Upper lobe of left lung (tissue), 6 donors: ENCODE data around the gene KCNH1. TPM values are rescaled to one million over a fixed set of nuclear protein-coding genes. Genes with fewer than 3 reads are reported as not detected.

Source experiments
- ATAC-seq, 2 donors: fragments of 200-7000 bp; cut with Tn5 transposase; one replicate each; pipeline ENCODE4 v1.9.1; 2022; ENCODE audit warnings: mild to moderate bottlenecking in 2 of 2, moderate library complexity in 2 of 2; ENCODE audit not compliant: low FRiP score in 2 of 2
- DNase-seq, 2 donors: peaks; one replicate each; pipeline ENCODE4 v3.0.0-alpha.2; 2019 to 2020
- H3K27ac ChIP-seq, 4 donors: fragments of 200-600 bp; sonication (generic); one replicate each; pipeline ENCODE4 v1.5.1; 2016 to 2019
- H3K27me3 ChIP-seq, 4 donors: fragments of 200-600 bp; sonication (generic); one replicate each; pipeline ENCODE4 v1.5.1; 2017 to 2019
- H3K36me3 ChIP-seq, 4 donors: fragments of 200-600 bp; sonication (generic); one replicate each; pipeline ENCODE4 v1.5.1; 2016 to 2019
- H3K4me1 ChIP-seq, 4 donors: fragments of 200-600 bp; sonication (generic); one replicate each; pipeline ENCODE4 v1.5.1; 2018 to 2019
- H3K4me3 ChIP-seq, 4 donors: fragments of 200-600 bp; sonication (generic); one replicate each; pipeline ENCODE4 v1.5.1; 2017 to 2019; ENCODE audit warnings: mild to moderate bottlenecking in 2 of 4, moderate library complexity in 1 of 4
- H3K9me3 ChIP-seq, 4 donors: fragments of 200-600 bp; sonication (generic); one replicate each; pipeline ENCODE4 v1.5.1; 2018 to 2019
- EP300 ChIP-seq, 4 donors: sonication (generic); formaldehyde crosslinking; IDR thresholded peaks; one replicate each; pipeline ENCODE4 v1.5.1; 2017; ENCODE audit warnings: antibody characterized with exemption in 4 of 4, control low read depth in 2 of 4
- POLR2A ChIP-seq, 4 donors: fragments of 450-650 bp; IDR thresholded peaks; one replicate each; pipeline ENCODE4 v1.5.1; 2016 to 2017; ENCODE audit warnings: antibody characterized with exemption in 4 of 4, mild to moderate bottlenecking in 2 of 4
- POLR2AphosphoS5 ChIP-seq, 2 donors: sonication (generic); formaldehyde crosslinking; IDR thresholded peaks; one replicate each; pipeline ENCODE4 v1.5.1; 2017; ENCODE audit warnings: antibody characterized with exemption in 2 of 2
- WGBS, 2 donors: methylation state at CpG; one replicate each; pipeline ENCODE4 v1.1.5; 2017 to 2018; 5-methylcytosine and 5-hydroxymethylcytosine counted together
- total RNA-seq, 6 donors: library from RNA; depleted of rRNA in 4 of 6; stranded (reverse); fragments of >200 nt in 4 of 6; gene quantifications; one replicate each; pipeline versions ENCODE4 v1.1.0 to v1.2.1, GENCODE V29; 2016 to 2021
- TF ChIP-seq, protein P1 (sequence below), 6 experiments: fragments of 450-650 bp in 4 of 6; fragments of 200-600 bp in 2 of 6; sonication (generic) in 2 of 6; IDR thresholded peaks; one replicate each; pipeline ENCODE4 v1.5.1; 2016 to 2019; ENCODE audit warnings: antibody characterized with exemption in 6 of 6
- donor health status: DM: no; HTN: no; CAD: no; lungs with moderate emphysema.
- donor health status: DM: no; HTN: yes; CAD: no; lungs with severe emphysema.

The KCNH1 gene
- total RNA-seq, 6 donors from 2014 or later: 0.09 TPM; not detected in 5

DNA sequence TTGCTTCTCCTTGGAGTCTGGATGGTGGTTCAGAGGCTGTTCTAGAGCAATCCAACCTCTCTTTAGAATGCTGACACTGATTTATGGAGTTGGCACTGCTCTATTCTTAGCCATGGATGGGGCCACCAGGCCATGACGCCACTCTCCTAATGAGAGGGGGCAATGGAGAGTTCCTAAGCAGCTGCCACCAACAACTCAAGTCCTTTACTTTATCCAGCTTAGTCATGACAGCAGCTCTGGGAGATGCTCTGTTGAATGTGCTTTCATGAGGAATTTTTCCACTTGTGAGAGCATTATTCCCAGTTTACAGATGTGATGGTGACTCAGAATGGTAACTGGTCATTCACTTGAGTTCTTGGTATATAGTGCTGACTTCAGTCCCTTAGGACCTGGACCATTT lies 438.9 kb downstream of the KCNH1 start:
- no peak overlapping the region for H3K27ac ChIP-seq
- H3K4me3 ChIP-seq: no peak overlapping the region
- no peaks in the 10 kb centered on the region for H3K27me3 ChIP-seq
- TF ChIP-seq, protein P1, sequence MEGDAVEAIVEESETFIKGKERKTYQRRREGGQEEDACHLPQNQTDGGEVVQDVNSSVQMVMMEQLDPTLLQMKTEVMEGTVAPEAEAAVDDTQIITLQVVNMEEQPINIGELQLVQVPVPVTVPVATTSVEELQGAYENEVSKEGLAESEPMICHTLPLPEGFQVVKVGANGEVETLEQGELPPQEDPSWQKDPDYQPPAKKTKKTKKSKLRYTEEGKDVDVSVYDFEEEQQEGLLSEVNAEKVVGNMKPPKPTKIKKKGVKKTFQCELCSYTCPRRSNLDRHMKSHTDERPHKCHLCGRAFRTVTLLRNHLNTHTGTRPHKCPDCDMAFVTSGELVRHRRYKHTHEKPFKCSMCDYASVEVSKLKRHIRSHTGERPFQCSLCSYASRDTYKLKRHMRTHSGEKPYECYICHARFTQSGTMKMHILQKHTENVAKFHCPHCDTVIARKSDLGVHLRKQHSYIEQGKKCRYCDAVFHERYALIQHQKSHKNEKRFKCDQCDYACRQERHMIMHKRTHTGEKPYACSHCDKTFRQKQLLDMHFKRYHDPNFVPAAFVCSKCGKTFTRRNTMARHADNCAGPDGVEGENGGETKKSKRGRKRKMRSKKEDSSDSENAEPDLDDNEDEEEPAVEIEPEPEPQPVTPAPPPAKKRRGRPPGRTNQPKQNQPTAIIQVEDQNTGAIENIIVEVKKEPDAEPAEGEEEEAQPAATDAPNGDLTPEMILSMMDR (IDR thresholded peaks at IDR 0.05): no peak
- no peak for TF ChIP-seq POLR2A (IDR thresholded peaks at IDR 0.05)
- no peak for TF ChIP-seq EP300 (IDR thresholded peaks at IDR 0.05)
- TF ChIP-seq POLR2AphosphoS5 (IDR thresholded peaks at IDR 0.05): no peak
- H3K36me3 ChIP-seq: no peaks in the 10 kb centered on the region
- ATAC-seq (no peak), DNase-seq (no peak)
- H3K4me1 ChIP-seq: no peaks in the 10 kb centered on the region
- WGBS, 2 donors: 100% methylated on average over 1 of the region's 1 CpG; no CpG with 5 or more reads in 1 of the 2 donors
- no peaks in the 10 kb centered on the region for H3K9me3 ChIP-seq

DNA sequence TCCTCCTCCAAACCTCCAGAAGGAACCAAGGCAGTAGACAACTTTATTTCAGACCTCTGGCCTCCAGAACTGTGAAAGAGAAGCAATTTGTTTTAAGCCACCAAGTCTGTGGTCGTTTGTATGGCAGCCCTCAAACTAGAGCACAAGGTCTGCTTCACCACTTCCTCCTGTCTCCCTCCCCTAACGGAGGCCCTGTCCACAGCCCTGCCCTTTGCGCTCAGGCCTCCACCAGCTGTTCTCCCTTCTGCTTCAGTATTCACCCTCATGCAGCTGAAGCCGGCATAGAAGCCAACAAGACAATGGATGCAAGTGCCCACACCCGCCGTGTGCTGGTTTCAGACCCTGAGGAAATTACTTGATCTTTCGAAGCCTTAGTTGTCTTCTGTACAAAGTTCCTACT lies 441.2 kb downstream of the KCNH1 start:
- no peaks in the 10 kb centered on the region for H3K27me3 ChIP-seq
- WGBS, 2 donors: 35 to 62% methylated on average over 7 of the region's 7 CpGs
- no peaks in the 10 kb centered on the region for H3K4me1 ChIP-seq
- no peak overlapping the region for H3K27ac ChIP-seq
- H3K9me3 ChIP-seq: no peaks in the 10 kb centered on the region
- DNase-seq: no peak
- no peak for ATAC-seq
- TF ChIP-seq POLR2AphosphoS5 (IDR thresholded peaks at IDR 0.05) (no peak), EP300 (IDR thresholded peaks at IDR 0.05) (no peak), POLR2A (IDR thresholded peaks at IDR 0.05) (no peak)
- TF ChIP-seq, protein P1 (IDR thresholded peaks at IDR 0.05): no peak
- no peak overlapping the region for H3K4me3 ChIP-seq
- H3K36me3 ChIP-seq: no peaks in the 10 kb centered on the region

DNA sequence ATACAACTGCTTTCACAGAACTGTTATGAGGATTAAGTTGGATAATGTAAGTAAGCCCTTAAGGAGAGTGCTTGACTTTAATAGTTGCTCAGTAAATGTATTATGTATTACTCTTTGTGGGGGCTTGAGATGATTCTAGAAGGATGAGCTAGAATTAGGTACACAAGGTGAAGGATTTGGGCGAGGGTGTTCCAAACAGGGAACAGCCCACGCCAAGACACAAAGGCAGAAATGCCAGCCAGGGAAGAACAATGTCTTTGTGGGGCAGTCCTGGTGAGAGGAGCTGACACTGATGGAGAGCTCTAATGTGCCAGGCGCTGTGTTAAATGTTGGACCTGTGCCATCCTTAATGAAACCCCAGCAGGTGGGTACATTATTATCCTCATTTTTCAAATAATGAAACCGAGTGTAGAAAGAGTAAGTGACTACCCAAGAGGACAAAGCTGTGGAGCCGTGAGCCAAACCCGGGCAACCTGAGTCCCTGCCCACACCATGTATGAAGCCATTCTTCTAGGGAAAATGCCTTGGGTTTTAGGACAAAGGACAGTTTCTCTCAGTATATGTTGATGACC lies 442.8 kb downstream of the KCNH1 start:
- Histone ChIP-seq H3K9me3 (no peaks in the 10 kb centered on the region), H3K4me3 (no peak overlapping the region), H3K36me3 (no peaks in the 10 kb centered on the region), H3K27ac (no peak overlapping the region), H3K4me1 (no peaks in the 10 kb centered on the region), H3K27me3 (no peaks in the 10 kb centered on the region)
- DNase-seq (no peak), ATAC-seq (no peak)
- TF ChIP-seq POLR2AphosphoS5 (IDR thresholded peaks at IDR 0.05) (no peak), EP300 (IDR thresholded peaks at IDR 0.05) (no peak), POLR2A (IDR thresholded peaks at IDR 0.05) (no peak)
- TF ChIP-seq, protein P1 (IDR thresholded peaks at IDR 0.05): no peak
- WGBS, 2 donors: 91 to 93% methylated on average over 6 of the region's 6 CpGs

DNA sequence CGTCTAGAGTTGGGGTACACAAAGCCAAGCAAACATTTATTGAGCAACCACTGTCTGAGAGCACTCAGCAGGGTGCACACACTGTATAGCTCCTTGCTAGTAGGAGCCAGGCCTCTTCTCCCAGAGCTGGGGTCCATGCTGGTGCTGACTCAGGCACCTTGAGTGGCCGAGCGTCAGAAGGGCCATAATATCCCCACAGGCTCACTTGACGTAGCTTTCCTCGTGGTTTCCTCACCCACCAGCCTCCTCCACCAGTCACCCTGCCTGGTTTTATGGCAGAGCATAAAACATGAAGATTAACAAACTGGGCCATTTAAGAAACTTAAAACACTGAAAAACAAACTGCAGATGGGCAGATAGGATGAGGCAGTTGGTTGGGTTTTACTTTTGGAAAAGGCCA lies 443.7 kb downstream of the KCNH1 start:
- Histone ChIP-seq H3K4me1 (no peaks in the 10 kb centered on the region), H3K4me3 (no peak overlapping the region), H3K27ac (no peak overlapping the region), H3K9me3 (no peaks in the 10 kb centered on the region), H3K36me3 (no peaks in the 10 kb centered on the region), H3K27me3 (no peaks in the 10 kb centered on the region)
- TF ChIP-seq POLR2A (IDR thresholded peaks at IDR 0.05) (no peak), EP300 (IDR thresholded peaks at IDR 0.05) (no peak), POLR2AphosphoS5 (IDR thresholded peaks at IDR 0.05) (no peak)
- TF ChIP-seq, protein P1 (IDR thresholded peaks at IDR 0.05): no peak
- no peak for DNase-seq
- 92% methylated on average over 5 of the region's 5 CpGs for WGBS, 2 donors
- no peak for ATAC-seq

DNA sequence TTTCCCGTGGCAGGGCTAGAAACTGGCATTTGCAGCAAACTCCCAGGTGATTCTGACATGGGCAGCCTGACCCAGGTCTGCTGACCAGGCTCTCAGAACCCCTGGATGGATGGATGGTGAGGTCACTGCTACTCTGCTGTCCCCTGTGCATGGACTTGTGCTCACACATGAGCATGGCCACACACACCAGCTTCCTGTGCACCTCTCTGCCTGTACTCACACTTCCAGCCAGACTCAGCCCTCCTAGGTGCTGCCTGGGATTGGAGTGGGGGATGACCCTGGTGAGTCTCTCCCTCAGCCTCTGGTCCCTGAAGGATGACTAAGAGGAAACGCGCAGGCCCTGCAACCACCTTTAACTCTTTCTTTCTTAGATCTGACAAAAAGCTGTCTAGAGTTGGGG lies 444.1 kb downstream of the KCNH1 start:
- no peak for TF ChIP-seq POLR2A (IDR thresholded peaks at IDR 0.05)
- TF ChIP-seq, protein P1 (IDR thresholded peaks at IDR 0.05): no peak
- no peak for TF ChIP-seq POLR2AphosphoS5 (IDR thresholded peaks at IDR 0.05)
- no peak for TF ChIP-seq EP300 (IDR thresholded peaks at IDR 0.05)
- H3K27ac ChIP-seq: no peak overlapping the region
- no peak for ATAC-seq
- no peak overlapping the region for H3K4me3 ChIP-seq
- H3K9me3 ChIP-seq: no peaks in the 10 kb centered on the region
- no peaks in the 10 kb centered on the region for H3K27me3 ChIP-seq
- 85 to 91% methylated on average over 2 to 3 of the region's 3 CpGs for WGBS, 2 donors
- no peaks in the 10 kb centered on the region for H3K4me1 ChIP-seq
- DNase-seq: no peak
- no peaks in the 10 kb centered on the region for H3K36me3 ChIP-seq
